Nephron progenitor cell (in vitro differentiated cells): Measurements from ENCODE around the gene GPN2.

Experiments used
- DNase-seq: peaks from one replicate; pipeline ENCODE4 v3.0.0; 2021
- H3K27ac Mint-ChIP-seq: 2 replicates; pipeline ENCODE4 v1.8.0; 2021; ENCODE audit warnings: mild to moderate bottlenecking, moderate library complexity, mixed read lengths
- H3K27me3 Mint-ChIP-seq: 2 replicates; pipeline ENCODE4 v1.8.0; 2021; ENCODE audit warnings: mild to moderate bottlenecking, low read depth, mixed read lengths; ENCODE audit not compliant: poor library complexity
- H3K36me3 Mint-ChIP-seq: 2 replicates; pipeline ENCODE4 v1.8.0; 2021; ENCODE audit warnings: low read depth, mixed read lengths
- H3K4me1 Mint-ChIP-seq: 2 replicates; pipeline ENCODE4 v1.8.0; 2021; ENCODE audit warnings: mixed read lengths
- H3K4me3 Mint-ChIP-seq: 2 replicates; pipeline ENCODE4 v1.8.0; 2021; ENCODE audit warnings: mild to moderate bottlenecking, moderate library complexity, mixed read lengths
- H3K9me3 Mint-ChIP-seq: 2 replicates; pipeline ENCODE4 v1.8.0; 2021; ENCODE audit warnings: mild to moderate bottlenecking, moderate library complexity, mixed read lengths
- CTCF ChIP-seq: fragments of 200-600 bp; sonication (generic); IDR thresholded peaks from 2 replicates; pipeline ENCODE4 v1.5.0; 2021; ENCODE audit warnings: antibody characterized with exemption

The GPN2 gene

GRCh38 chr1:26889551-26890466, at the start of gene GPN2:
GPN2 (minus strand) TSS chr1:26890283; CDS start chr1:26890096, 187 bp downstream.
- Mint-ChIP-seq H3K36me3 (peaks cover 57% of the 10 kb centered on the region), H3K9me3 (no peaks in the 10 kb centered on the region), H3K27ac (peak within 1 kb of the TSS; percentile 96), H3K4me3 (peak within 1 kb of the TSS; percentile 97), H3K4me1 (peaks cover 19% of the 10 kb centered on the region), H3K27me3 (no peaks in the 10 kb centered on the region)
- TF ChIP-seq CTCF = no peak
- DNase-seq = peak; percentile 76

- peaks cover 3% of the 10 kb centered on the region for H3K27me3 Mint-ChIP-seq
- H3K36me3 Mint-ChIP-seq = peaks cover 53% of the 10 kb centered on the region
- TF ChIP-seq CTCF = no peak
- H3K4me3 Mint-ChIP-seq = no peak overlapping the region
- no peak for DNase-seq
- no peaks in the 10 kb centered on the region for H3K9me3 Mint-ChIP-seq
- H3K27ac Mint-ChIP-seq = peak overlapping the region; percentile 55
- peaks cover 10% of the 10 kb centered on the region for H3K4me1 Mint-ChIP-seq
These were observed 48.6 kb upstream of the GPN2 start for GRCh38 chr1:26938659-26939025.

GRCh38 chr1:26938004-26938658, 48.0 kb upstream of the GPN2 start:
- no peak for TF ChIP-seq CTCF
- Mint-ChIP-seq H3K27me3 (peaks cover 3% of the 10 kb centered on the region), H3K27ac (peak overlapping the region; percentile 55), H3K4me3 (no peak overlapping the region), H3K9me3 (no peaks in the 10 kb centered on the region), H3K4me1 (peaks cover 10% of the 10 kb centered on the region), H3K36me3 (peaks cover 53% of the 10 kb centered on the region)
- no peak for DNase-seq

GRCh38 chr1:26936823-26937222, 46.7 kb upstream of the GPN2 start:
- no peaks in the 10 kb centered on the region for H3K9me3 Mint-ChIP-seq
- H3K27ac Mint-ChIP-seq = no peak overlapping the region
- H3K36me3 Mint-ChIP-seq = peaks cover 53% of the 10 kb centered on the region

GRCh38 chr1:26932531-26932930, 42.4 kb upstream of the GPN2 start:
- no peaks in the 10 kb centered on the region for H3K27me3 Mint-ChIP-seq
- H3K4me3 Mint-ChIP-seq = no peak overlapping the region
- peaks cover 70% of the 10 kb centered on the region for H3K36me3 Mint-ChIP-seq
- H3K9me3 Mint-ChIP-seq = no peaks in the 10 kb centered on the region
- no peak overlapping the region for H3K27ac Mint-ChIP-seq
- H3K4me1 Mint-ChIP-seq = no peaks in the 10 kb centered on the region
- DNase-seq = no peak
- no peak for TF ChIP-seq CTCF

More at GRCh38 chr1:26936823-26937222, 46.7 kb upstream of the GPN2 start:
- TF ChIP-seq CTCF = no peak
- Mint-ChIP-seq H3K27me3 (peaks cover under 1% of the 10 kb centered on the region), H3K4me1 (peaks cover 10% of the 10 kb centered on the region), H3K4me3 (no peak overlapping the region)
- DNase-seq = no peak
